NCI-H510A (cell line): ENCODE measurements around the gene MLYCD.

Source experiments
- DNase-seq: peaks from one replicate; lab custom pipeline; 2025; lab: John Stamatoyannopoulos, UW

Gene MLYCD

DNA sequence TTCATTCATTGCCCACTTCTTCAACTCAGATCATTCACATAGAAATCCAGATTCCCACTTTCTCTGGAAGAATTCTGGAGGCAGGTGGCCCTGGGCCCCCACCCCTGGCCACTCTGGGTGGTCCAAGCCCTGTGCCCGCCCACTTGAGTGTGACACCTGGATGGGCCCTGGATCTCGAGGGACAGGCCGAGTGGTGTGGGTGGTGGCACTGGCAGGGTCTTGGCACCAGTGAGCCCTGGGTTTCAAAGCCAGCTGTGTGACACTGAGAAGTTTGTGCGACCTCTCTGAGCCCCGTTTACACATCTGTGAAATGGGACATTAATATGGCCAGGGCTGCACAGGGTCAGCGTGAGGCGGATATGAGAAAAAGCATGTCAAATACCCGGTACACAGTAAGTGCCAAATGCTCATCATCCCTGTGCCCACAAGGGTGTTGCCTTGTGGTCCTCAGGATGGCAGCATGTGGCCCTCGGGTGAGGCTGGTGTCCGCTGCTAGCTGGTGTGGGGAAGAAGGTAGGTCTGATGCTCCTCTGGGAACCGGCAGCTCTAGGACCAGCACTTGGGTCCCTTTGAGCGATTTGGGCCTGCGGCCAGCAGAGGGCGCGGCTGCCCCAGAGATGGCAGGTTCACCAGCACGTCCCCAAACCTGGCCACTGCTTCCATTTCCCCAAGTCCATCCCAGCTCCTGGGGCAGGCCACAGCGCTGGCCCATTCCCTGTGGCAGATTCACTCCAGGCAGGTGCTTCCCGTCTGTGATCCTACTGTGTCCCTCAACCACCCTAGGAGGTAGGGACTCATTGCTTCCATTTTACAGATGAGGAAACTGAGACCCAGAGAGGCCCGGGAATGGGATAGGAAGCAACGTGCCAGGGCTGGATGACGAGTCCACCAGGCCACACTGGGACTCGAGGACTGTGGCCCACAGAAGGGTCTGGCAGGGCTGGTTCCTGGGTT, 57.7 kb downstream of the MLYCD start:
- DNase-seq = peak; percentile 24

- DNase-seq = no peak
These were observed 58.5 kb downstream of the MLYCD start for GRCh38 chr16:83957296-83957855.

GRCh38 chr16:83958137-83958845, 59.4 kb downstream of the MLYCD start:
- no peak for DNase-seq

- DNase-seq = no peak
These were observed 60.1 kb downstream of the MLYCD start for GRCh38 chr16:83958846-83959565.

- DNase-seq = no peak
These were observed 60.9 kb downstream of the MLYCD start for GRCh38 chr16:83959656-83960434.

DNA sequence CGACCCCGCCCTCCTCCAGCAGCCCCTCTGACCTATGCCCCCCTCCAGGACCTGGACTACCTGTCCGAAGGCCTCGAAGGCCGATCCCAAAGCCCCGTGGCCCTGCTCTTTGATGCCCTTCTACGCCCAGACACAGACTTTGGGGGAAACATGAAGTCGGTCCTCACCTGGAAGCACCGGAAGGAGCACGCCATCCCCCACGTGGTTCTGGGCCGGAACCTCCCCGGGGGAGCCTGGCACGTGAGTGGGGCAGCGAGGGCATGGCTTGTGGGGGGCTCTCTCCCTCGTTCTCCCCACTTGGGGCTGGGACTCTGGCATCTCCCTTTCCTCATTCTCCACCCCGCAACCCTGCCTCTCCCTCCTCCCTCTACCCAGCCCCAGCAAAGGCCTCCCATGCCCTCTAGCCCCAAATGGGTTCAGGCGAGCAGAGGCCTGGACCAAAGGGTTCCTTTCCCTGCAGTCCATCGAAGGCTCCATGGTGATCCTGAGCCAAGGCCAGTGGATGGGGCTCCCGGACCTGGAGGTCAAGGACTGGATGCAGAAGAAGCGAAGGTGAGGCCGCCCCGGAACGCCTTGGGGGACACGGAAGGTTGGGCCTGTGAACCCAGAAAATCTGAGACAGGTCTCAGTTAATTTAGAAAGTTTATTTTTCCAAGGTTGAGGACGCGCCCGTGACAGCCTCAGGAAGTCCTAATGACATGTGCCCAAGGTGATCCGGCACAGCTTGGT, 61.8 kb downstream of the MLYCD start:
- DNase-seq = no peak

DNA sequence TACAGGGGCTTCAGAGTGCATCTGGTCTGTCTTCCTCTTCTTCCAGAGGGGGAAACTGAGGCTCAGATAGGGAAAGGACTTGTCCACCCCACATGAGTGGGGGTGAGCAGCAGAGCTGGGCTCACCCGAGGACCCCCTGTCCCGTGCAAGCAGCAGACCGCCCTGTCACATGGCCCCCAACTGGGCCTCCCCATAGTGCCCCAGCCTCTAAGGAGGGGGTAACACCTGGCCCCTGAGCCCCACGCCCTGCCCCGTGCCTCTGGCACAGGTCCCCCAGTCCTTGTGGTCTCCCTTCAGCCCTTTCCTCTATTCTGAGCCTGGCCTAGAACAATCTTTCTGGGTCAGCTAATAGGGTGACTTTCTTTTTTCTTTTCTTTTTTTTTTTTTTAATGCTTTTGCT, 62.7 kb downstream of the MLYCD start:
- DNase-seq = no peak

- no peak for DNase-seq
These were observed 64.6 kb downstream of the MLYCD start for GRCh38 chr16:83963277-83964119.

DNA sequence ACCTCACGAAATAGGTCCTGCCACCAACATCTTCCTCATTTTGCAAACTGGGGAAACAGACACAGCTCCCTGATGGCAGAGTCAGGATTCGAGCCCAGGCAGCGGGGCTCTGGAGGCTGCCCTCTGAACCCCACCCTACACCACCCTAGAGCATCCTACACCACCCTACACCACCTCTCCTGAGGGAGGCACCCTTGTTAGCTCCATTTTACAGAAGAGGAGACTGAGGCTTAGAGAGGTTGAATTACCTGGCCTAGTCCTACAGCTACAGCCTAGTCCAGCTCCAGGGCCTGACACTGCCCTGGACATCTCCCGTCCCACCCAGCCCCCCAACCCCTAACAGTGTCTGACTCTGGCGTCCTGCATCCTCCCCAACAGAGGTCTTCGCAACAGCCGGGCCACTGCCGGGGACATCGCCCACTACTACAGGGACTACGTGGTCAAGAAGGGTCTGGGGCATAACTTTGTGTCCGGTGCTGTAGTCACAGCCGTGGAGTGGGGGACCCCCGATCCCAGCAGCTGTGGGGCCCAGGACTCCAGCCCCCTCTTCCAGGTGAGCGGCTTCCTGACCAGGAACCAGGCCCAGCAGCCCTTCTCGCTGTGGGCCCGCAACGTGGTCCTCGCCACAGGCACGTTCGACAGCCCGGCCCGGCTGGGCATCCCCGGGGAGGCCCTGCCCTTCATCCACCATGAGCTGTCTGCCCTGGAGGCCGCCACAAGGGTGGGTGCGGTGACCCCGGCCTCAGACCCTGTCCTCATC, 65.9 kb downstream of the MLYCD start:
- no peak for DNase-seq

DNA sequence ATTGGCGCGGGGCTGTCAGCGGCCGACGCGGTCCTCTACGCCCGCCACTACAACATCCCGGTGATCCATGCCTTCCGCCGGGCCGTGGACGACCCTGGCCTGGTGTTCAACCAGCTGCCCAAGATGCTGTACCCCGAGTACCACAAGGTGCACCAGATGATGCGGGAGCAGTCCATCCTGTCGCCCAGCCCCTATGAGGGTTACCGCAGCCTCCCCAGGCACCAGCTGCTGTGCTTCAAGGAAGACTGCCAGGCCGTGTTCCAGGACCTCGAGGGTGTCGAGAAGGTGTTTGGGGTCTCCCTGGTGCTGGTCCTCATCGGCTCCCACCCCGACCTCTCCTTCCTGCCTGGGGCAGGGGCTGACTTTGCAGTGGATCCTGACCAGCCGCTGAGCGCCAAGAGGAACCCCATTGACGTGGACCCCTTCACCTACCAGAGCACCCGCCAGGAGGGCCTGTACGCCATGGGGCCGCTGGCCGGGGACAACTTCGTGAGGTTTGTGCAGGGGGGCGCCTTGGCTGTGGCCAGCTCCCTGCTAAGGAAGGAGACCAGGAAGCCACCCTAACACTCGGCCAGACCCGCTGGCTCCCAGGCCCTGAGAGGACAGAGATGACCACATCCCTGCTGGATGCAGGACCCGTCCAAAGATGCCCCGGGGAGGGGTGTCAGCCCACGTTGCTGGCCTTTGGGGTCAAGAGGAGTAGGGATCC, 66.7 kb downstream of the MLYCD start:
- no peak for DNase-seq

- no peak for DNase-seq
These were observed 67.3 kb downstream of the MLYCD start for GRCh38 chr16:83966153-83966696.

GRCh38 chr16:83967091-83967490, 68.2 kb downstream of the MLYCD start:
- no peak for DNase-seq

GRCh38 chr16:83967838-83968305, 69.0 kb downstream of the MLYCD start, which contains the start of gene NECAB2:
Gene NECAB2 (plus strand): TSS chr16:83968244. CDS start chr16:83968649, 405 bp downstream.
- no peak for DNase-seq

DNA sequence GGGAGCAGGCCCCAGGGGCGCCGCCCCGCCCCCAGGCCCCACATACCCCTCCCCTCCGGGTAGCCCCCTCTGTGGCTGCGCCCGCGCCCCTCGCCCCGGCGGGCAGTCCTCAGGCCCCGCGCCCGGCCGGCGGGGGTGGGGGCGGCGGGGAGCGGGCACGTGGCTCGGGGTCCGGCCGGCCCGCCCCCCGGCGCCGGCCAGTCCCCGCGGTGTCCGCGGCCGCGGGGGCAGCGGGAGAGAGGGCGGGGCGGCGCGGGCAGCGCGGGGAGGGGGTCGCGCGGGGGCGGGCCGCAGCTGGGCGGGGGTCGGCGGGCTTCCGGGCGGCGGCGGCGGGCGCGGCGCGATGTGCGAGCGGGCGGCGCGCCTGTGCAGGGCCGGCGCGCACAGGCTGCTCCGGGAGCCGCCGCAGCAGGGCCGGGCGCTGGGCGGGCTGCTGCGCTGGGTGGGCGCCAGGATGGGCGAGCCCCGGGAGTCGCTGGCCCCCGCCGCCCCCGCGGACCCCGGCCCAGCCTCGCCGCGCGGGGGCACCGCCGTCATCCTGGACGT, 69.5 kb downstream of the MLYCD start:
- no peak for DNase-seq

- no peak for DNase-seq
These were observed 70.2 kb downstream of the MLYCD start for GRCh38 chr16:83968891-83969649.

GRCh38 chr16:83969771-83970429, 71.0 kb downstream of the MLYCD start:
- DNase-seq = no peak
